LNCaP clone FGC (cell line): ENCODE data around the gene SLCO3A1.

Source experiments
- DNase-seq: peaks from one replicate; pipeline ENCODE4 v3.0.0-alpha.2; 2011; ENCODE audit warnings: low read depth
- H3K4me3 ChIP-seq: 2 replicates; pipeline ENCODE4 v1.5.1; 2011; ENCODE audit warnings: mild to moderate bottlenecking, low read depth, low read length, control low read depth
- CTCF ChIP-seq: IDR thresholded peaks from 2 replicates; pipeline ENCODE4 v1.5.1; 2012; ENCODE audit warnings: mild to moderate bottlenecking; ENCODE audit not compliant: control insufficient read depth, insufficient read depth; ENCODE audit errors: extremely low read depth

Gene SLCO3A1

GRCh38 chr15:91966194-91966552 lies 112.7 kb downstream of the SLCO3A1 start:
- DNase-seq, result no peak
- TF ChIP-seq CTCF, result no peak
- no peak overlapping the region for H3K4me3 ChIP-seq

GRCh38 chr15:91967935-91968606 lies 114.6 kb downstream of the SLCO3A1 start:
- no peak for TF ChIP-seq CTCF
- no peak overlapping the region for H3K4me3 ChIP-seq
- no peak for DNase-seq

GRCh38 chr15:91968610-91969009 lies 115.1 kb downstream of the SLCO3A1 start:
- TF ChIP-seq CTCF, result no peak
- no peak overlapping the region for H3K4me3 ChIP-seq
- no peak for DNase-seq

- no peak for DNase-seq
- H3K4me3 ChIP-seq, result no peak overlapping the region
- no peak for TF ChIP-seq CTCF
These were observed 116.6 kb downstream of the SLCO3A1 start for GRCh38 chr15:91970142-91970541.

- no peak for DNase-seq
- no peak overlapping the region for H3K4me3 ChIP-seq
- no peak for TF ChIP-seq CTCF
These were observed 120.0 kb downstream of the SLCO3A1 start for GRCh38 chr15:91973481-91973880.

GRCh38 chr15:91974321-91974720 lies 120.8 kb downstream of the SLCO3A1 start:
- no peak for TF ChIP-seq CTCF
- DNase-seq, result no peak
- H3K4me3 ChIP-seq, result no peak overlapping the region

GRCh38 chr15:91975241-91975978 lies 121.9 kb downstream of the SLCO3A1 start:
- TF ChIP-seq CTCF, result no peak
- no peak for DNase-seq
- H3K4me3 ChIP-seq, result no peak overlapping the region
